GM12875 (cell line): Measurements from ENCODE around the gene CHST7.

ENCODE experiments used
- H3K4me3 ChIP-seq: one replicate; pipeline ENCODE4 v1.5.1; 2011; ENCODE audit warnings: low read depth, low read length, control low read depth
- TF ChIP-seq, protein P1 (sequence below): IDR thresholded peaks from 2 replicates; pipeline ENCODE4 v1.5.1; 2011; ENCODE audit warnings: low read depth, mild to moderate bottlenecking, control low read depth, inconsistent platforms, low read length, moderate library complexity, borderline replicate concordance; ENCODE audit not compliant: insufficient read depth

The CHST7 gene

DNA sequence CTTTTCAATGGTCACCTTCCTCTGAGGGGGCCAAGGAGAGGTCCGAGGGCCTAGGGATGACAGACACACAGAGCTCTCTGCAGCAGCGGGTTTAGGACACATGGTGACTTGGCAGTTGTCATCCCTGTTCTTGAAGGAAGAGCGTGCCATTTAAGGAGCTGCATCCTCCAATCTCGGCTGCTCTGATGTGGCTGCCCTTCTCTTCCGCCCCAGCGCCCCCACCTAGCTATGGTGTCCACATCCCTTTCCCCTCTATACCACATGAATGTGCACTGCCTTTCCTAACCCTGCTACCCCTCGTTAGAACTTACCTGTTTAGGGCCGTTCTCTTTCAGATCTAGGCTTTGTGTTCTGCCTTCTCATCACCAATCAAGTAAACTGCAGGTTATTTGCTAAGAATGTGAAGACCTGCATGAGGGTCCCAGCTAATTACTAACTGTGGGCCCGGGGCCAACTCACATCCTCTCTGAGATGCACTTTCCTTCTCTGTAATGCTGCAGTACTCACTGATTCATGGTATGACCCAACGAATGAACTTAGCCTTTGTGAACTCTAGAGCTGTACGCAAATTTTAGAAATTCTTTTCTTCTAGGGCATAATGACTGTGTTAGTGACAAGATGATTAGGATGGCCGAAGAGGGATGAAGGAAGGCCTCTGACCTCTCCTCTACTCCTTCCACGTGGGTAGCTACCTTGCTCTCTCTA, 38.2 kb downstream of the CHST7 start:
- no peak overlapping the region for H3K4me3 ChIP-seq
- TF ChIP-seq, protein P1, sequence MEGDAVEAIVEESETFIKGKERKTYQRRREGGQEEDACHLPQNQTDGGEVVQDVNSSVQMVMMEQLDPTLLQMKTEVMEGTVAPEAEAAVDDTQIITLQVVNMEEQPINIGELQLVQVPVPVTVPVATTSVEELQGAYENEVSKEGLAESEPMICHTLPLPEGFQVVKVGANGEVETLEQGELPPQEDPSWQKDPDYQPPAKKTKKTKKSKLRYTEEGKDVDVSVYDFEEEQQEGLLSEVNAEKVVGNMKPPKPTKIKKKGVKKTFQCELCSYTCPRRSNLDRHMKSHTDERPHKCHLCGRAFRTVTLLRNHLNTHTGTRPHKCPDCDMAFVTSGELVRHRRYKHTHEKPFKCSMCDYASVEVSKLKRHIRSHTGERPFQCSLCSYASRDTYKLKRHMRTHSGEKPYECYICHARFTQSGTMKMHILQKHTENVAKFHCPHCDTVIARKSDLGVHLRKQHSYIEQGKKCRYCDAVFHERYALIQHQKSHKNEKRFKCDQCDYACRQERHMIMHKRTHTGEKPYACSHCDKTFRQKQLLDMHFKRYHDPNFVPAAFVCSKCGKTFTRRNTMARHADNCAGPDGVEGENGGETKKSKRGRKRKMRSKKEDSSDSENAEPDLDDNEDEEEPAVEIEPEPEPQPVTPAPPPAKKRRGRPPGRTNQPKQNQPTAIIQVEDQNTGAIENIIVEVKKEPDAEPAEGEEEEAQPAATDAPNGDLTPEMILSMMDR: no peak

GRCh38 chrX:46617906-46618305, 44.3 kb downstream of the CHST7 start:
- TF ChIP-seq, protein P1: no peak
- no peak overlapping the region for H3K4me3 ChIP-seq

DNA sequence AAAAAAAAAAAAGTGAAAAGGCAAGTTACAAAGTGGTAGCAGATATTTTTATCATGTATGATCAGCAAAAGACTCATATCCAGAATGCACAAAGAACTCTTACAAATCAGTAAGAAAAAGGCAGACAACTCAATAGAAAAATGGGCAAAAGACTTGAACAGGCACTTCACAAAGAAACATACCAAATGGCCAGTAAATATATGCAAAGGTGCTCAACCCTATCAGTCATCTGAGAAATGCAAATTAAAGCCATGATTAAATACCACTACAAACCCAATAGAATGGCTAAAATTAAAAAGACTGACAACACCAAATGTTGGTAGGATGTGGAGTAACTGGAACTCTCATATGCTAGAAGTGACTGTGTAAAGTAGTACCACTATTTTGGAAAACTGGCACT, 45.4 kb downstream of the CHST7 start:
- TF ChIP-seq, protein P1: no peak
- no peak overlapping the region for H3K4me3 ChIP-seq

GRCh38 chrX:46620505-46620904, 46.9 kb downstream of the CHST7 start:
- TF ChIP-seq, protein P1: no peak
- no peak overlapping the region for H3K4me3 ChIP-seq

- TF ChIP-seq, protein P1: no peak
- no peak overlapping the region for H3K4me3 ChIP-seq
Measured at GRCh38 chrX:46621572-46621971, 48.0 kb downstream of the CHST7 start.

DNA sequence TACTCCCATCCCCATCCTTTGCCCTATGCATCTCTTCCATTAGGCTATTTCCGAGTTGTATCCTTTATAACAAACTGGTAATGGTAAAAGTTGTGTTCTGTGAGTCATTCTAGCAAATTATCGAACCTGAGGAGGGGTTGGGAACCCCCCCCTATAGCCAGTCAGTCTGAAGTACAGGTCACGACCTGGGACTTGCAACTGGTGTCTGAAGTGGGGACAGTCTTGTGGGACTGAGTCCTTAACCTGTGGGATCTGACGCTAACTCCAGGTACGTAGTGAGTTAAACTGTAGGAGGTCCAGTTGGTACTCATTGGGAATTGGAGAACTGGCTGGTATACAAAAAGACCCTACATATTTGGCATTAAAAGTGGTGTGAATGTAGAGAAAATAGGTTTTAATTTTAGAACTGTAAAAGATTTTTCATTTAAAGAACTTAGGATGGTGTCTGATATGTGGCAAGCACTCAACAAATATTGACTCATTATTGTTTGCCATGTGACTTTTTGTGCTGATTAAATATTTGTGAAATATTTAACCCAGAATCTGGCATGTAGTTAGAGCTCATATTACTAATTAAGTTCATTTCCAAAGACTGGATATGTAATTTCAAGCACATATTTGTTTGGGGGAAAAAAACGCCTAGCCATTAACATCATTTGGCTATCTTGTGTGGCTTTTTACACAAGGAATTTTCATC, 50.7 kb downstream of the CHST7 start:
- TF ChIP-seq, protein P1: no peak
- no peak overlapping the region for H3K4me3 ChIP-seq

DNA sequence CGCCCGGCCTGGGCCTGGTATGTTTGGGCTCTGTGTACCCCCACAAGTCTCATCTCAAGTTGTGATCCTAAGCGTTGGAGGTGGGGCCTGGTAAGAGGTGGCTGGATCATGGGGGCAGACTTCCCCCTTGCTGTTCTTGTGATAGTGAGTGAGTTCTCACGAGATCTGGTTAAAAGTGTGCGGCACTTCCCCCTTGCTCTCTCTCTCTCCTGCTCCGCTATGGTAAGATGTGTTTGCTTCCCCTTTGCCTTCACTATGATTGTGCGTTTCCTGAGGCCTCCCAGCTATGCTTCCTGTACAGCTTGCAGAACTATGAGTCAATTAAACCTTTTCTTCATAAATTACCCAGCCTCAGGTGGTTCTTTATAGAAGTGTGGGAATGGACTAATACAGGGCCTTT, 53.0 kb downstream of the CHST7 start:
- no peak overlapping the region for H3K4me3 ChIP-seq
- TF ChIP-seq, protein P1: no peak
